Adrenal gland (tissue), 12 donors: ENCODE results near the gene S1PR1. TPM values are rescaled to one million over a fixed set of nuclear protein-coding genes. Genes with fewer than 3 reads are reported as not detected.

ENCODE experiments used
- DNase-seq, 7 donors: peaks; one replicate each; pipeline ENCODE4 v3.0.0-alpha.2; 2019 to 2020
- H3K27ac ChIP-seq, 5 donors: fragments of 200-600 bp; sonication (generic) in 4 of 5; 1 replicate in 3 of 5; 2 replicates in 2 of 5; pipeline versions ENCODE4 v1.5.1 to v1.8.0; 2016 to 2020; ENCODE audit warnings: mild to moderate bottlenecking in 1 of 5
- H3K27me3 ChIP-seq: fragments of 200-600 bp; 2 replicates; pipeline ENCODE4 v1.8.0; 2021
- H3K36me3 ChIP-seq, 2 donors: fragments of 200-600 bp; replicated peaks in 1 of 2; 1 replicate in 1 of 2; 2 replicates in 1 of 2; pipeline versions ENCODE4 v1.5.1 to v1.8.0; 2018 to 2022
- H3K4me1 ChIP-seq, 2 donors: fragments of 200-600 bp; replicated peaks in 1 of 2; 1 replicate in 1 of 2; 2 replicates in 1 of 2; pipeline versions ENCODE4 v1.5.1 to v1.8.0; 2018 to 2021
- H3K4me3 ChIP-seq, 4 donors: fragments of 200-600 bp; sonication (generic) in 3 of 4; one replicate each; pipeline ENCODE4 v1.5.1; 2016 to 2018
- H3K9me3 ChIP-seq, 3 donors: fragments of 200-600 bp; sonication (generic) in 1 of 3; replicated peaks in 1 of 3; 1 replicate in 2 of 3; 2 replicates in 1 of 3; pipeline versions ENCODE4 v1.5.1 to v1.8.0; 2016 to 2021
- POLR2A ChIP-seq, 2 donors: fragments of 450-650 bp; IDR thresholded peaks; one replicate each; pipeline ENCODE4 v1.6.1; 2017; ENCODE audit warnings: antibody characterized with exemption in 2 of 2, mild to moderate bottlenecking in 2 of 2, moderate library complexity in 1 of 2
- WGBS, 4 donors: extraction: QIAGEN DNeasy Blood & Tissue Kit in 2 of 4; methylation state at CpG; one replicate each; pipeline versions ENCODE4 v1.1.5 to v1.1.7; 2013 to 2017; 5-methylcytosine and 5-hydroxymethylcytosine counted together
- intact Hi-C, 2 donors: fragments of 100-400 bp; cut with DNase I; formaldehyde crosslinking; loops; one replicate each; pipeline versions ENCODE4 v1.14.1 to v1.15.0; 2022 to 2023
- polyA plus RNA-seq, 3 donors: library from polyadenylated mRNA; stranded (reverse); fragments of 200-250 nt in 2 of 3; fragments of 350-450 nt in 1 of 3; fragmentation: Illumina TruSeq in 1 of 3; extraction: RNeasy Lipid Tissue Mini Kit (QIAGEN cat#74804) in 1 of 3; gene quantifications; one replicate each; pipeline ENCODE4 v1.2.3, GENCODE V29; 2013 to 2014
- total RNA-seq, 9 donors: library from RNA; depleted of rRNA in 4 of 9; stranded (reverse); fragments of >200 nt in 4 of 9; fragments of 120-200 nt in 1 of 9; fragmentation: NEBNext Ultra II Directional in 1 of 9; extraction: Animal tissue kit (Norgen Biotek cat#: 25700) in 1 of 9; gene quantifications; one replicate each; pipeline versions ENCODE4 v1.1.0 to v1.2.4, GENCODE V29; 2013 to 2023
- TF ChIP-seq, protein P1 (sequence below), 6 experiments: fragments of 450-650 bp in 4 of 6; fragments of 200-600 bp in 2 of 6; sonication (generic) in 1 of 6; IDR thresholded peaks; 1 replicate in 5 of 6; 2 replicates in 1 of 6; pipeline versions ENCODE4 v1.5.1 to v1.8.0; 2016 to 2021; ENCODE audit warnings: antibody characterized with exemption in 6 of 6, mild to moderate bottlenecking in 2 of 6, moderate library complexity in 1 of 6
- donor health status: healthy with polysubstance abuse.
- donor health status: Bipolar disorder and iron deficiency.
- donor health status: DM: yes; HTN: yes; CAD: no.
- donor health status: DM: no; HTN: no; CAD: no.
- donor health status: DM: no; HTN: no; CAD: no.
- donor health status: DM: yes; HTN: yes; CAD: no.

S1PR1 gene
- total and polyA plus RNA-seq, 12 donors = 11.3 to 45.6 (median 27.3) TPM

- TF ChIP-seq, protein P1, sequence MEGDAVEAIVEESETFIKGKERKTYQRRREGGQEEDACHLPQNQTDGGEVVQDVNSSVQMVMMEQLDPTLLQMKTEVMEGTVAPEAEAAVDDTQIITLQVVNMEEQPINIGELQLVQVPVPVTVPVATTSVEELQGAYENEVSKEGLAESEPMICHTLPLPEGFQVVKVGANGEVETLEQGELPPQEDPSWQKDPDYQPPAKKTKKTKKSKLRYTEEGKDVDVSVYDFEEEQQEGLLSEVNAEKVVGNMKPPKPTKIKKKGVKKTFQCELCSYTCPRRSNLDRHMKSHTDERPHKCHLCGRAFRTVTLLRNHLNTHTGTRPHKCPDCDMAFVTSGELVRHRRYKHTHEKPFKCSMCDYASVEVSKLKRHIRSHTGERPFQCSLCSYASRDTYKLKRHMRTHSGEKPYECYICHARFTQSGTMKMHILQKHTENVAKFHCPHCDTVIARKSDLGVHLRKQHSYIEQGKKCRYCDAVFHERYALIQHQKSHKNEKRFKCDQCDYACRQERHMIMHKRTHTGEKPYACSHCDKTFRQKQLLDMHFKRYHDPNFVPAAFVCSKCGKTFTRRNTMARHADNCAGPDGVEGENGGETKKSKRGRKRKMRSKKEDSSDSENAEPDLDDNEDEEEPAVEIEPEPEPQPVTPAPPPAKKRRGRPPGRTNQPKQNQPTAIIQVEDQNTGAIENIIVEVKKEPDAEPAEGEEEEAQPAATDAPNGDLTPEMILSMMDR (IDR thresholded peaks at IDR 0.05) = no peak
- TF ChIP-seq POLR2A (IDR thresholded peaks at IDR 0.05) = peak in 1 of 2 donors; percentile 26
- 0 to 4% (median 1%) methylated on average over 18 to 43 of the region's 43 CpGs for WGBS, 4 donors
- H3K4me3 ChIP-seq = peak overlapping the region; percentile 16 to 89 (median 59)
- peaks cover 5 to 25% of the 10 kb centered on the region in 2 donors for H3K4me1 ChIP-seq
- peaks cover 0 to 4% of the 10 kb centered on the region in 2 donors for H3K36me3 ChIP-seq
- H3K27ac ChIP-seq = peak overlapping the region in 4 of 5 donors; percentile 47 to 82 (median 72)
- no peaks in the 10 kb centered on the region for H3K9me3 ChIP-seq
- DNase-seq = peak; percentile 32 to 68 (median 52)
- H3K27me3 ChIP-seq = no peaks in the 10 kb centered on the region
- intact Hi-C loops = loop anchor here in 1 of 2 donors (5.0 to 10.0 kb wide), 2 partner anchors 51 to 101 kb away; no protein-coding TSS in a partner anchor
These were observed 913 bp upstream of the S1PR1 start for GRCh38 chr1:101235696-101236515.

- peak in 3 of 7 donors; percentile 27 to 42 (median 32) for DNase-seq
- Histone ChIP-seq H3K27me3 (no peaks in the 10 kb centered on the region), H3K9me3 (no peaks in the 10 kb centered on the region), H3K4me3 (peak overlapping the region; percentile 22 to 89 (median 56)), H3K36me3 (peaks cover 0 to 4% of the 10 kb centered on the region in 2 donors), H3K27ac (peak overlapping the region in 4 of 5 donors; percentile 29 to 86 (median 64)), H3K4me1 (peaks cover 5 to 25% of the 10 kb centered on the region in 2 donors)
- WGBS, 4 donors = 1 to 2% (median 1%) methylated on average over 12 of the region's 12 CpGs
- intact Hi-C loops = loop anchor here in 1 of 2 donors (5.0 to 10.0 kb wide), 2 partner anchors 50 to 103 kb away; no protein-coding TSS in a partner anchor
- TF ChIP-seq, protein P1 (IDR thresholded peaks at IDR 0.05) = peak in 1 of 6 experiments; percentile 4
- TF ChIP-seq POLR2A (IDR thresholded peaks at IDR 0.05) = no peak
These were observed 514 bp downstream of the S1PR1 start for GRCh38 chr1:101237229-101237837.

- H3K4me1 ChIP-seq = peaks cover 5 to 25% of the 10 kb centered on the region in 2 donors
- H3K9me3 ChIP-seq = no peaks in the 10 kb centered on the region
- H3K27me3 ChIP-seq = no peaks in the 10 kb centered on the region
- peak overlapping the region in 2 of 4 donors; percentile 18 to 89 for H3K4me3 ChIP-seq
- peak in 4 of 7 donors; percentile 6 to 29 (median 23) for DNase-seq
- WGBS, 4 donors = 11 to 13% (median 12%) methylated on average over 14 of the region's 14 CpGs
- peak overlapping the region in 3 of 5 donors; percentile 27 to 86 (median 41) for H3K27ac ChIP-seq
- intact Hi-C loops = loop anchor here in 1 of 2 donors (5.0 to 10.0 kb wide), 2 partner anchors 49 to 103 kb away; no protein-coding TSS in a partner anchor
- H3K36me3 ChIP-seq = peaks cover 0 to 4% of the 10 kb centered on the region in 2 donors
- no peak for TF ChIP-seq POLR2A (IDR thresholded peaks at IDR 0.05)
- TF ChIP-seq, protein P1 (IDR thresholded peaks at IDR 0.05) = no peak
These were observed 1.3 kb downstream of the S1PR1 start for GRCh38 chr1:101238031-101238628.
